Forelimb muscle (tissue), 1 donor: ENCODE results near the gene PTH1R. TPM values are rescaled to one million over a fixed set of nuclear protein-coding genes. Genes with fewer than 3 reads are reported as not detected.

ENCODE experiments used
- DNase-seq: peaks from one replicate; pipeline ENCODE4 v3.0.0-alpha.2; 2013; ENCODE audit warnings: low read depth
- polyA plus RNA-seq: library from polyadenylated mRNA; unstranded; fragments of 120-200 nt; gene quantifications from one replicate; pipeline ENCODE4 v1.2.1, GENCODE V29; 2013; ENCODE audit not compliant: insufficient read length

The PTH1R gene
- polyA plus RNA-seq, 1 donor, result 10.9 TPM

DNA sequence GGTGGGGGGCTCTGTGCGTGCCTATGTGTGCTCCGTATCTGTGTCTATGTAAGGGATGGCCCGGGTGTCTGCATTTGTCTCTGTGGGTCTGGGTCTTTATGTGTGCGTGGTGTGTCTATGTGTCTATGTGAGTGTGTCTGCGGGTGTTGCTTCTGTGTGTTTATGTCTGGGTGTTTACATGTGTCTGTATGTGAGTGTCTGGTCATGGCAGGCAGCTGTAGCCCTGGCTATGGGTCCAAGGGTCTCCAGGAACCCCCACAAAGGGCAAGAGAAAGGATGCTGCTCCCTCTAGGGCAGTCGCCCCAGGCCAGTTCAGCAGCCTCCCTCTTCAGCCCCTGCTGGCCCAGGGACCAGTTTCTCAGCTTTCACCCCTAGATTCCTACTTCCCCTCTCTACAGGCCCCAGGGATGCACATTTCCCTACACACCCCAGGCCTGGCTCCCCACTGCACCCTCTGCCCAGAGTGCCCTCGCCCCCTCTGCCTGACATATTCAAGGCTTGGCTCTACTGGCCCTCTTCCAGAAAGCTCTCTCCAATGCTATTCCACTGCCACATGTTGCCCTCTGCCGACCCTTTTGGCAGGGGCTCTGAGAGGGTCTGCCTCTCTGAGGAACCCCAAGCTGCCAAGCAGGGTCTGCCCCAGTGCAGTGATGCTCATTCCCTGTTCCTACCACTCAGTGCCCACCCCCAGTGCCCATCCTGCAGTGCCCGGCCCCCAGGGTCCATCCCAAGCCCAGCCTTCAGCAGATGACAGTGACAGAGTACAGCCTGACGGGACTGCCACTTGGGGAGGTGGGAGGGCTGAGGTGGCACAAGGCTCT, 13.2 kb upstream of the PTH1R start:
- no peak for DNase-seq

DNA sequence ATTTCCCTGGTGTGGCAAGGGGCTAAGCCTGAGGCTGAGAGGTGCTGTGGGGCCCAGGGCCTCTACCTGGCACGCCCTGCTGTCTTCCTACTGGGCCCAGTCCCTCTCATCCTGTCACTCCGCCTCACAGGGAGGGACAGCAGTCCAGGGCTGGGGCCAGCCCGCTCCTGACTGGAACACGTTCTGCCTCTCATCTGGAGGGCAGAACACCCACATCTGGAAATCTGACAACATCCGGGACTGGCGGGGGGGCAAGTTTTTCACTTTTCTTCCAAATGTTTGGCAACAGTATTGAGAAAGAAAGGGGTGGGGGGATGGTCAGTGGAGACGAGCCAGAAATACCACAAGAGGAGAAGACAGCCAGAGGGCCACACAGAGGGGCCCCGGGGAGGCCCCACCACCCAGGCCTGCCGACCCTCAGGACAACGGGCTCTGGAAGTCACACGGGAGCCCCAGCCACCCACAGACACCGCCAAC, 12.5 kb upstream of the PTH1R start:
- no peak for DNase-seq

DNA sequence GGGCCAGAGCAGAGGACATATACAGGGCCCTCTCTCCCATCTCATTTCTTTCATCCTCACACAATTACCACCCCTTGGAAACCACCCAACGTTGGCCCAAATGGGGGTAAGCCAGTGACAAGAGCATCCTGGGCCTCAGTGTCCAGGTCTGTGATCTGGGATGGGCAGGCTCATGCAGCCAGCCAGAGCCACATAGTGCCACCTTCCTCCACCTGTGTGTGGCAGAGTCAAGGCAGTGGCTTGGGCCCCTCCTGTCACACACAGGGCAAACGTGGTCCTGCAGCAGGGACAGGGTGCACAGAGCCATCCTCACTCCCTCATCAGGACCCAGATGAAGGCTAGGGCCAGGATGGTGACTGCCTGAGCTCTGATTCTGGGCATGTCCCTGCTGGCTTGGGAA, 12.0 kb upstream of the PTH1R start:
- DNase-seq, result no peak

DNA sequence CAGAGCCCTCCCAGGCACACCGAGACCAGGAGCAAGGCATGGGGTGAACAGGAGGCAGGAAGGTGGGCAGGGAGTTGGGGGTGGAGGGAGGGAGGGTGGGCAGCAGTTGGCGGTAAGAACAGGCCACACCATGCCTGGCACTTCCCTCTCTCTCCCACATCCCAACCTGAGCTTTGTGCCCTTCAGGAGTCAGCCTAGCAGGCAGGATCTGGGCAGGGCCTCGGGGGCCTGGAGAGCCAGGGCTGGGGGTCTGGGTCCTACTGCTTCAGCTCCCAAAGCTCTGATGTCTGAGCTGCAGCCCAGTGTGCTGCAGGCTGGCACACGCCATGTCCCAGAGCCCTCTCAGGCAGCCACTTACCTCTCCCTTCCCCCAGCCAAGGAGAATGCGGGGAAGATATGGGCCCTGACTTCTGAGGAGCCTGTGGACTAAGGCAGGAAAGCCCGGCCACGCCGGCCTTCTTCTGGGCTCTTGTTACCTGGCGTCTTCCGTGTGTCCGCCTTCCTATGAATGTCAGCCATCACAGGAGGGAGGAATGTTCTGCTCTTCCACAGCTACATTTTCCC, 11.4 kb upstream of the PTH1R start:
- no peak for DNase-seq

DNA sequence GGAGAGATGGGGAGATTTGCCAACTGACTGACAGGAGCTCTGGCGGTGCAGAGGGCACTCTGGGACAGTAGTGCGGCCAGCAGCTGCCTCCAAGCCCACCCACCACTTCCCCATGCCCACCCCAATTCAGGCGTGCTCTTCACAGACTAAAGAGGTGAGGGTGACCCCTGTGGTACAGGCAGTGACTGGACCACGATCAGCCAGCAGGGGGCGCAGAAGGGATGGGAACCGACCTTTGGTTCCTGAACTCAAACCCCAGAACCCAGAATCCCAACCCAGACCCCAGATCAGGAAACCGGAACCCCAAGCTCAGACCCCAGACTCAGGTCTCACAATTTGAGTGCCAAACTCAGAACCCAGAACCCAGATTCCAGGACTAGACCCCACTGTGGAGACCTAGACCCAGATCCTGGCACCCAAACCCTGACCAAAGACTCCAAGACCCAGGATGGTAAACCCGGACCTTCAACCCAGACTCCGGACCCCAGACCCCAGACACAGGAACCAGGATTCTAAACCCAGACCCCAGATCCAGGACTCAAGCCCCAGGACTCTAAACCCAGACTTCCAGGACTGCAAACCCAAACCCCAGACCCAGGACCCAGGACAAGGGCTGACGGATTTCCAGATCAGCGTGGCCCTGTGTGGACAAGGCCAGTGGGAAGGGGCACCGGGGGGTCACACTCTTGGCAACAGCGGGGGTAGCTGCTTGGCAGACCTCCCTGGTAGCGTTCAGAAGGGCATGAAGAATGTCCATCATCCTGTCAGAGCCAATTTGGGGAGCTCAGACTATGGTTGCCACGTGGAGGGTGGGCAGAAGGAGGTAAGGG, 10.6 kb upstream of the PTH1R start:
- DNase-seq, result no peak

DNA sequence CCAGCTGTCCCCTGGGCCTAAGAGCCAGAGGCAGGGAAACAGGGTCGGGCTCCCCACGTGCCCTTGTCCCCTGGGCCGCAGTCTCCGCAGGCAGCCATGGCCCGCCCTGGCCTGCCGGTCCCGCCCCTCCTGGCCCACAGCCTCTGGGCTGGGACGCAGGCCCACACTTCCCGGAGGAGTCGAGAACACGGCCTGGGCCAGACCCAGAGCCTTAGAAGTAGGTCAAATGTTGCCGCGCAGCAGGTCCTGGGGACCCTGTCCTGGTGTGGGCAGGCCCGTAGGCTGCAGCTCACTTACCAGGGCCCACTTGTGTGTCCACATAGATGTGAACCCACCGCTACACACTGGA, 10.0 kb upstream of the PTH1R start:
- no peak for DNase-seq

DNA sequence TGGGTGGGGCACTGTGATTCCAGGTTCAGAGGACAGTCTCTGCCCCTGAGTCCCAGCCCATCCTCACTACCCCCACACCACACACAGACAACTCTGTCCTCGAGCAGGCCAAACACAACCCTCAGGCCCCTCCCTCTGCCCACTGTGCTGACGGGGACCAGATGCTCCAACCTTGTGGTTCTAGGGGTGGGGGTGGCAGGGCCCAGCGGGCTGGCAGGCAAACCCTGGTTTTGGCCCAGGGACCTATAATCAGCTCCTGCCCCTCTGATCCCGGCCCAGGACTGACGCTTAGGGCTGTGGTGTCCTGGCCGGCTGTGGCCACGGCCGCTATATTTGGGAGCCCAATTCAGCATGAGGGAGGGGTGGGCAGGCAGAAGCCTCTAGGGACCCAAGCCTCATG, 9.2 kb upstream of the PTH1R start:
- DNase-seq, result no peak

DNA sequence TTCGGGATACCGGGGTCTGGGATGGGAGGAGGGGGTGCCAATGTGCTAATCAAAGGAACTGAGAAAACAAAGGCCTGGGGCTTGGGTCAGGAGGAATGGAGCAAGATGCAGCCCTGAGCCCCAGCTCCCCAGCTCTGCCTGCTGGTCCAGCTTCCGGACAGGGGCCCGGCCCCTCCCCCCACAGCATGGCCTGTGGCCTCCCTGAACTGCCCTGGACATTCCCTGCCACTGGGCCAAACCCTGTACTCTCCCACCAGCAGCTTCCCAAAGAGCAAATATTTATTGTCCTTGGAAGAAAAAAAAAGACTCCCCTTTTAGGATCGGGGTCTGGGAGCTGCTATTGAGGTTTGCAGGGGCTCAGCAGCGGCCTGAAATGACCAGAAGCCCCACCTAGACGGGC, 8.6 kb upstream of the PTH1R start:
- no peak for DNase-seq

DNA sequence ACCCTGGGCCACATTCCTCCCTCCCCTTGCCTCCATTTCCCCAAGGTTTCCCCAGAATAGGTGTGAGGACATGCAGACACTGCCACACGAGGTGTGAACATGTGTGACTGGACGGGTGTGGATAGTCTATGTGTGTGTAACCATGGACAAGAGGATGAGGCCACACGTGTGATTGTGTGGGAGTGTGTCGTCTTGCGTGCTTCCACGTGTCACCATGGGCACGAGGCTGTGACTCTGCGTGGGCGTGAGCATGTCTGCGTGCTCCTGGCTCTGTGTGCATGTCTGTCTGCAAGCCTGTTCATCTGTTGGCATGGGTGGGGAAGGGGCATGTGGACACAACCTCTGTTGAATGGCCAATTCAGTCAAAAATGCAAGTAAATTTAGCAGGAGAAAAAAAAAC, 8.1 kb upstream of the PTH1R start:
- no peak for DNase-seq

DNA sequence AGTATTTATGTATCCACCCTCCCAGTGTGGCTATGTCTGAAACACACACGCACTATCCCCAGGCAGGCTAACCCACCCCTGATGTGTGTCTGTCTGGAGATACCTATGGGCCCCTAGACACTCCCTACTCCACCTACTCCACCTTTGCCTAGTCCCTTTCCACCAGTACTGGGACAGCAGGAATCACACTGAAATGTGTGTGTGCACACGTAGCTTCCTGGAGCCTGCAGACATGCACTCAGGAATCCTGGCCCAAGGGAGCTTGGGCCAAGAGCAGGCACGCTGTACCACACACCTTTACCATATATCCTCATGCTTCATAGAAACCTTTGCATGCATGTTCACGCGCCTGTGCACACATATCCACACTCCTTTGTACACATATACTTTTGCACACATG, 6.9 kb upstream of the PTH1R start:
- no peak for DNase-seq

DNA sequence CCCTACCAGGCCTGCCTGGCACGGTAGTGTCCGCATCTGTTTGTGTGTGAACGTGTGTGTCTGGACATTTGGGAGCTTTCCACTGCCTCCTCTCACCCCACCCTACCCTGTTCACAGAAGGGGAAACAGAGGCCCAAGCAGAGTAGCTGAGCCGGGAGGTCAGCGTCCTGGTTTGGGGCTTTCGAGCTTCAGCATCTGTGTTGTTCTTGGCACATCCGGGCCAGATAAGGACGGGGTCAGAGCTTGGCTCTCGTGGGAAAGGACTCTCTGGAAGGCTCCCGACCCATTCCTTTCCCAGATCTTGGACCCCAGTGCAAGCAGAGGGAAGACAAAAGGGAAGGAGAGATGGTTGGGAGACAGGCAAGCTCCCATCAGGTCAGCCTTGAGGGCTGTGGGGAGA, 6.3 kb upstream of the PTH1R start:
- DNase-seq, result no peak

DNA sequence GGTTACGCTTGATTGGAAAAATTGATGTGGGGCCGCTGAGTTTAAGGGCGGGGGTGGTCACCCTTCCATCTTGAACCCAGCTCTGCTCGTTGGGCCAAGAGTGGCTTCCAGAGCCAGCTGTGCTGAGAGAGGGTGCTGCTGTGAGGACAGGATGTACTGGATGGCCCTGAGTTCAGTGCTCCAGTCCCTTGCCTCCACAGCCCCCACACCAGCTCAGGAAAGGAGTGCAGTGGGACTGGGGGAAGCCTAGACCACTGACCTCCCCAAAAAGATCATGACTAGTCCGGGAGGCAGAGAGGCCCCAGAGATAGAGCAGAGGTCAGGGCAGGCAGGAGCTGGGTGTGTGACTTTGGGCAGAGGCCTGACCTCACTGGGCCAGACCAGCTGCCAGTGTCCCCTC, 4.0 kb upstream of the PTH1R start:
- no peak for DNase-seq

DNA sequence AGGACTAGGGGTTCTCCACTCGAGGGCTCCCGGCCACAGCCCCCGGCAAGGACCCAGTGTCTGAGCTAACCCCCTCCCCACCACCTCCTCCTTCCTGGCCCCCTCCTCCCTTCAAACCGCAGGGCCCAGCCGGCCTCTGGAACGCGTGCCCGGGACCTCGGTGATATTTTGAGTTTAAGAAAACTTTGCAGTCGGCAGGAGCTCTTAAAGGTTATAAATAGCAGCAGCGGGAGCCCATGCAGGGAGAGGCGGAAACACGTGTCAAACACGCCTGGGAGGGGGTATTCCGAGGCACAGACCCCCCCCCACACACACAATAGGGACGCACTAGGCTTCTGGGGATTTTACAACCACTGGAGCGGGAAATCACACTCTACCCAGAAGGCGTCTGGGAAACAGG, 3.1 kb upstream of the PTH1R start:
- no peak for DNase-seq

DNA sequence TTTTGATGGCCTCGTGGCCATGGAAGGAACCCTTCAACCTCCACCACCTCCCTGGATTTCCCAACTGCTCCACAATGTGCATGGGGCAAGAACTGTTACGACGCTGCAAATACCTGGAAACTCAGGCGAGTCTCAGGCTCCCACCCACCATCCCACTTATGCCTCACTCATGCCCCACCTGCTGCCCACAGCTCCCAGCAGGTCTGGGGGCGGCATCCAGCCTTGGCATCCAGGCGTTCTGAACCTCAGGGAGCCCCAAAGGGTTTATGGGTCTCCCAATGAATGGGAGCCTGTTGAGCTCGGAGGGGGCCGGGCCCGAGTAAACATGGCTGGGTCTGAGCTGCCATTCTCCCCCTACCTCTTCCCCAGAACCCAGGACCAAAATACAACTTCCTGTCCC, 2.0 kb upstream of the PTH1R start:
- DNase-seq, result no peak

DNA sequence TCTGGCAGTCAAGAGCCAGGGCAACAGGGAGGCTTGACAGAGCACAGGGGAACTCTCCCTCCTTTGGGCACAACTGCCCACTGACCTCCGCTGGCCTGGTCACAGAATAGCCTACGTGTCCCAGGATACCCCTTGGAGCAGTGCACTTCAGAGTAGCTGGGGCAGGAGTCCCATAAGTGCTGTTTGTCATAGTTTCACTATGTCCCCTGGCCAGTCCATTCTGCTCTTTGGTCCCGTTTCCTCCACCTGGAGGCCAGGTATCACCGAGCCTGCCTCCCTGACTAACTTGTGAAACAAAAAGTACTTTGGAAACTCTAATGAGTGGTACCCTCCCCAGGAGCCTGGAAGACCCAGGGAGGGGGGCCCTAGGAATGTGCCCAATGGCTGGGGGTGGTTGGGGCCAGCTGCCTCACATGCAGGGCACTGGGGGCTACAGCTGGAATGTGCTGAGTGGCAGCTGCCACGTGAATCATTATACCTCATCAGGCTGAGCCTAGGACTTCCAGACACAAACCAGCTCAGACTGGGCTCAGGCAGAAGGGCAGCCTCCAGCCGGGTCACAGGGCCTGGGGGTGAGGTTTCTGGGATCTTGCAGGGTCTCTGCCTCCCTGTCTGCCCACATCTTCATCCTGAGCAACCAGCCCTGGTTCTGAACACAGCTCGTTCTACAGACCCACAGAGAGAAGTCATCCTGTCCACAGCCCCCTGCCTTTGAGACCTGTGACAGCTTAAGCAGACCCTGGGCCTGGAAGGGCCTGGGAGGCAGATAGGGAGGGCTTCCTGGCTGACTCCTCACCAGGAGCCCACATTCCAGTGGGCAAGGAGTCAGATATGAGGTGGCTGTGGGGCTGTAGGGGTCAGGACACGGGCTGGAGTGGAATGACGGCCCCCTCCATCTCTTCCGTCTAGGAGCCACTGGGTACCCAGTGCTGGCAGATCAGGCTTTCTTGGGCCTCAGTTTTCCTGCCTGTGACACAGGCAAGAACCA, 914 bp upstream of the PTH1R start:
- DNase-seq, result no peak

DNA sequence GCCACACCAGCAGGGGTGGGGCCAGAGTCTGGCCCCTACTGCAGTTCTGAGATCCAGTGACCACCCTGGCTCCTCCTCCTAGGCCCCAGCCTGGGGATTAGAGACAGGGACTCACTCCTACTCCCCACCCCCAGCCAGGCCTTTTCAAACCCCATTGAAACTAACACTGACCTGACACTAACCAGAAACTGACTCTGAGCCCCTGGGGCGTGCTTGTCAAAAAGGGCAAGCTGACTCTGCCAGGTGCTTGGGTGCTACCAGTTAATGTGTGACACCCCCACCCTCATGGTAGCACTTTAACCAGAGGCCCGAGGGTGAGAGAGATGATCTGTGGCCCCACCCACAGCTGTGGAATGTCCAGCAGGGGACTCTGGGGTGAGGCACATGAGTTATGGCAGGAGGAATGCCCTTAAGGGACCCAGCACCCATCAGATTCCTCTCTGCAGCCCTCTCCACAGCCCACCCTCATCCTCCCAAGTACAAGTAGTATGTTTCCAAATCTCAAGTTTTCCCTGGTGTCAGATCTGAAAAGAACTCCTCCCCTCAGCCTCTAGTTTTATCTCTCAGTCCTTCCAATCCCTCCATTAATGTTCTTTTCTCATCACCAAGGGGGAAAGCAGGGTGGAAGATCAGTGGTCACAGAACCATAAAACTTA, 1.4 kb downstream of the PTH1R start:
- no peak for DNase-seq

DNA sequence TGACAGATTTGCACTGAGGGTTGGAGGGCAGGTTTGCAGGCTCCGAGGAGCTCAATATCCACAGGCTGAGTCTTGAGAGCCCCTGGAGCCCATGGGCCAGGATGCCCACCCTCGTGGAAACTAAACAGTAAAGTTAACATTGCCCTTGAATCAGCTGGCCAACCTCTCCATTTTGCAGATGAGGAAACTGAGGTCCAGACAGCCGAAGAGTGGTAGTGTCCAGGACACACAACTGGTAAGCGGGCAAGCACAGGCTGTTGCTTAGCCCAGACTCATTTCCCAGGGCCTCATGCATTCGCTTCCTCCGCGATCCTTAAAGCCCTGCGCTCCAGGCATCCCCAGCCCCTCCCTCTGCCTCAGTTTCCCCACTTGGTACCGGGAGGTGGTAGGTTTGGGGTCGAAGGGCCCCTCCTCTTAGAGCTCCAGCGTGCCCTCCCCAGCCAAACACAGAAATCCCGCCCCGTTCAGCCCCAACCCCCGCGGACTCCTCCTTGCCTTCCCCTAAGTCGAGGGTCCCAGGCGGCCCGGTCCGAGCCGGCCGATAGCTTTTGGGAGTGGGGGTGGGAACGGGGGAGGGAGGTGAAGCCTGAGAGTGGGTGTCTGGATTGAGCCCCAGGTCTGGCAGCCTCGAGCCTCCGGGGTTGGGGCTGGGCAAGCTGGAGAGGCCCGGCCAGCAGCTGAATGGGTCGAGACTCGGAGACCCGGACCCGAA, 3.5 kb downstream of the PTH1R start:
- no peak for DNase-seq

DNA sequence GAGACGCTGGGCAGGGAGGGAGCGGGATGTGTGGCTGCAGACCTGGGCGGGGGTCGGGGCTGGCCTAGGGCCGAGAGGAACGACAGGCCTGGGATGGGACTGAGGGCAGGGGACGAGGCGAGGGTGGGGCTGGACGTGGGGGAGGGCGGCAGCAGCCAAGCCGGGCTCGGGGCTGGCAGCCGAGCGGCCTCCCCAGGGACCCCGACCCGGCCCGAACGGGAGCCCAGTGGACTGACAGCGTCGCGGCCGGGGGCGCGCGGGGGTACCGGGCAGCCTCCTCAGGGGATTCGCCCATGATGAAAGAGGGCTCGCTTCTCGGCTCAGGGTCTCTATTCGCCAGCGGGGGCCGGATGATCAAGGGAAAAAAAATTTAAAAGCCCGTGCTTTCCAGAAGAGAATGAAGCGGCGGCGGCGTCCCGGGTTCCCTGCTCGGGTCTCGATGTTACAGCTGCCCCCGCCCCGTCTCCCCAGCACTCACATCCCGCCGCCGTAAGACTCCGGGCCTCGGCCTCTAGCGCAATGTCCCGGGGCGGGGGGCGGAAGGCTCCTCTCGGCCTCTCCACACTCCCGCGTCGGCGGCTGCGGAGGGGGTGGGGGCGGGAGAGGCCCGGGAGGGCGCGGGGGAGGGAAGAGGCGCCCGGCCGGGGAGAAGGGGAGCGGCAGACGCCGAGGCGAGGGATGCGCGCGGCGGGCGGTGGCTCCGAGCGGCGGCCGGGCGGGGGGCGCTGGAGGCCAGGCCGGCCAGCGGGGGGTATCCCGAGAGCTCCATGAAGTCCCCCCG, 4.3 kb downstream of the PTH1R start:
- DNase-seq, result no peak

DNA sequence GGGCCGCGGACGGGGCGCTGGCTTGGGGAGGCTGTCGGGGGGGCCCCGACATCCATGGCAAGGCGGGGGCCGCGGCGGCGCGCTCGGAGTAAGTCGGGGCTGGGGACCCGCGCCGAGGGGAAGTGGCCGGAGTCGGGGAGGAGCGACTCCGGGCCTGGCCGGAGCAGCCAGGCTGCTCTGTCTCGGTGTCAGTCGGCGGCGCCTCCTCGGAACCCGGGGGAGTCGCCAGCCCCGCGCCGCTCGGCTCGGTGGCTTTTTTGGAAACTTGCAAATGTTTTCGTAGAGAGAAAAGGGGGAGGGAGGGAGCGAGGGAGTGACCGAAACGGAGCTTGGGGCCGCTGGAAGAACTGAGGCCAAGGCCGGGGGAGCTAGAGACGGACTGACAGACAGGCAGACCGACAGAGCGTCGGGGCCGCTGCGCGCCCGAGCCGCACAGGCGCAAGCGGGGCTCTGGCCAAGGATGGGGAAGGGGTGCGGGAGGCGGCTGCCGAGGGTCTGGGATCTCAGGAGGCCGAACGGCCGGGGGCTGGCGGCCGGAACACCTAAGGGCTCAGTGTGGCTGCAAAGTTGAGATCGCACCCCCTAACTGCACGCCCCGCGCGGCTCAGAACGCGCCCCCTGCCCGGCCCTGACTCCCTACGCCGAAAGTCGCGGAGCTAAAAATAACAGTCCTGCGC, 5.0 kb downstream of the PTH1R start:
- no peak for DNase-seq
